Mammary epithelial cell (primary cell): Measurements from ENCODE around the gene KMT5B.

Experiments
- CTCF ChIP-seq, 2 donors: IDR thresholded peaks in 1 of 2; conservative IDR thresholded peaks in 1 of 2; 2 replicates each; pipeline ENCODE4 v1.5.1; 2011 to 2012; ENCODE audit warnings: inconsistent platforms in 2 of 2, low read length in 2 of 2, mild to moderate bottlenecking in 2 of 2, control low read depth in 1 of 2, low read depth in 1 of 2; ENCODE audit not compliant: insufficient read depth in 1 of 2; ENCODE audit errors: extremely low read depth in 1 of 2
- EZH2 ChIP-seq: IDR thresholded peaks from 2 replicates; pipeline ENCODE4 v1.6.1; 2012; ENCODE audit warnings: low read length, inconsistent platforms, borderline replicate concordance

GRCh38 chr11:68168694-68169093 lies 44.4 kb downstream of the KMT5B start:
- TF ChIP-seq CTCF (conservative IDR thresholded peaks at IDR 0.05 in 1 of 2, IDR thresholded peaks at IDR 0.05 in 1 of 2; ENCODE audit: extremely low read depth in 1 of 2, insufficient read depth in 1 of 2, low read depth in 1 of 2, low read length in 2 of 2), result no peak
- TF ChIP-seq EZH2, result no peak
